Renal pelvis (tissue), 4 donors: ENCODE results near the gene RTF2. TPM values are rescaled to one million over a fixed set of nuclear protein-coding genes. Genes with fewer than 3 reads are reported as not detected.
A peak's percentile ranks its signal among the peaks of the same experiment; 100 is the strongest.

Experiments
- DNase-seq: peaks from one replicate; pipeline ENCODE4 v3.0.0-alpha.2; 2013
- polyA plus RNA-seq, 3 donors: library from polyadenylated mRNA; unstranded; fragments of 120-200 nt; gene quantifications; one replicate each; pipeline ENCODE4 v1.2.1, GENCODE V29; 2013; ENCODE audit not compliant: insufficient read length in 3 of 3

RTF2 gene
- polyA plus RNA-seq, 3 donors: 112 to 130 (median 120) TPM

DNA sequence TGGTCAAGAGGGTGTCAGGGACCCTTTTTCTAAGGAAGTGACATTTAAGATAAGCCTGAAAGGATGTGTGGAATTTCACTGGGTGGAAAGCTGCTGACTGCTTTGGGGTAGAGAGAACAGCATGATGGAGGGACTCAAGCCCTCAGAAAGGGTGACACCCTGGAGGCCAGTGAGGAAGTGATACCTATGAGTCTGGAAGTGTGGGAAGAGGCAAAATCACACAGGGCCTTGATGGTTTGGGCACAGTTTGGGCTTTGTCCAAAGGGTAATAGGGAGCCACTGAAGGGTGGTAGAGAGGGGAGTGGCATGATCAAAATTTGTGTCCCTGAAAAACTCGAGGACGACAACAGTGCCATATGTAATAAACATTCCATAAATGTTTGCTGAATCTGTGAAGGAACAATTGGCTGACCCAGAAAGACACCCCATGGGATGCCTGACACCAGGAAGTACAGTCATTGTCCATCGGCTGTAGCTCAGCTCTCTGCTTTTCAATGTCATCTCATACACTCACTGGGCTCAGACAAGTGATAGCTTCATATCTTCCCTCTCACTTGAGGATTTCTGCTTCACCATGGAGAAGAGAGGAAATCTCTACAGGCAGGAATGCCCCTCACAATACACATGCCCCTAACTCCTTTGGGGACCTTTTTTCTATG, 35.1 kb upstream of the RTF2 start:
- no peak for DNase-seq

DNA sequence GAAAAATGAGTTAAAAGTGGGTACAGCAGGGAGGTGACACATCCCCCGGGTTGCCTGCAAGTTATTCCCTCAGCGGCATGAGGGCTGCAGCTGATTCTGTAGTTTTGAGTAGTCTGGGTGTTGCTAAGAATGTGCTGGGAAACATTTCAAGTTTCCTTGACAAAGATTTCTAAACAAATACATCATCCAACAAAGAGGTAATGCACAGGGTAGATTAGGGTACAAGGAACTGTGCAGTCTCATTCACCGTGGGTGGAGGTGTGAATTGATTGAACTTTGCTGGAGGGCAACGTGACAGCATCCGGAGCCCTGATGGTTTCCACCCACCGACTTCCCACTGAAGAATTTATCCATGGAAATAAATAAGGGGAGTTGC, 34.6 kb upstream of the RTF2 start:
- DNase-seq: no peak

GRCh38 chr20:56437196-56437960, 31.0 kb upstream of the RTF2 start:
- no peak for DNase-seq

DNA sequence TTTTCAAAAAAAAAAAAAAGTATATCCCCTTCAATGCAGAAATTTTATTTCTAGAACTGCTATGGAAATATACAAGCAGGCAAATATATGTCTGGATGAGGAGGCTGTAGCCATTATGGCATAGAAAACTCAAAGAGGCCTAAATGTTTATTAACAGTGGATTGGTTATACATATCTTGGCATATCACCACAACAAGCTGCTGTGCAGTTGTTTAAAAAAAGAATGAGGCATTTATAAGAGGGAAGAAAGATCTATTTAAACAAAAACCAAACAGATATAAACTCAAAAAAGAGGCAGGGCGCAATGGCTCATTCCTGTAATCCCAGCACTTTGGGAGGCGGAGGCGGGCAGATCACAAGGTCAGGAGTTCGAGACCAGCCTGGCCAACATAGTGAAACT, 30.1 kb upstream of the RTF2 start:
- no peak for DNase-seq

- DNase-seq: peak; percentile 58
Measured at GRCh38 chr20:56439771-56440291, 28.6 kb upstream of the RTF2 start.

DNA sequence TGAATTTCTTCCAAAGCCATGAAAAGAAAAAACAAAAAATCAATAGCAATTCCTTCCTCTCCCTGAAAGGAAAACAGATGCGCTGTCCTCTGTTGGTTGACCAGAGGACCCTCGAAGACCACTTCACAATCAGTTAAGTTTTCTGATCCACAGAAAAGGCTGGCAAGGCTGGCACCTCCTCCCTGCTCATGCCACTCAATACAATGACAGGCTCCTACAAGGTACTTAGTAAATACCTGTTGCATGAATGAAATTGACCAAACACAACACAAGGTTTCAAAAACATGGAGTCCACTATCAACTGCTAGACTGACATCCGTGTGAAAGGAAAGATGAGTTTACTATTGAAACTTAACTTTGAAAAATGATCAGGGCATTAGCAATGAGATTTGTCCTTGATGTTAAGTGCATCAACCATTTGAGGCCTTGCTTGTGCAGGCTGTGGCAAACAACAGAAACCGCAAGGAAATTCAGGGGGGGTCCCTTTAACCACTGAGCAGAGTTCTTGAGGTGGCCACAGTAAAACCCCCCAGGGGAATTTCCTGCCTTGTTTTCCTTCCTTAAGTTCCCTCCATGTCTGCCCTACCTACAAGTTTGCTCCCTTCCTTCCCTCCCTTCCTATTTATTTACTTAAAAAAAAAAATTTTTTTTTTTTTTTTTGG, 27.9 kb upstream of the RTF2 start:
- no peak for DNase-seq

DNA sequence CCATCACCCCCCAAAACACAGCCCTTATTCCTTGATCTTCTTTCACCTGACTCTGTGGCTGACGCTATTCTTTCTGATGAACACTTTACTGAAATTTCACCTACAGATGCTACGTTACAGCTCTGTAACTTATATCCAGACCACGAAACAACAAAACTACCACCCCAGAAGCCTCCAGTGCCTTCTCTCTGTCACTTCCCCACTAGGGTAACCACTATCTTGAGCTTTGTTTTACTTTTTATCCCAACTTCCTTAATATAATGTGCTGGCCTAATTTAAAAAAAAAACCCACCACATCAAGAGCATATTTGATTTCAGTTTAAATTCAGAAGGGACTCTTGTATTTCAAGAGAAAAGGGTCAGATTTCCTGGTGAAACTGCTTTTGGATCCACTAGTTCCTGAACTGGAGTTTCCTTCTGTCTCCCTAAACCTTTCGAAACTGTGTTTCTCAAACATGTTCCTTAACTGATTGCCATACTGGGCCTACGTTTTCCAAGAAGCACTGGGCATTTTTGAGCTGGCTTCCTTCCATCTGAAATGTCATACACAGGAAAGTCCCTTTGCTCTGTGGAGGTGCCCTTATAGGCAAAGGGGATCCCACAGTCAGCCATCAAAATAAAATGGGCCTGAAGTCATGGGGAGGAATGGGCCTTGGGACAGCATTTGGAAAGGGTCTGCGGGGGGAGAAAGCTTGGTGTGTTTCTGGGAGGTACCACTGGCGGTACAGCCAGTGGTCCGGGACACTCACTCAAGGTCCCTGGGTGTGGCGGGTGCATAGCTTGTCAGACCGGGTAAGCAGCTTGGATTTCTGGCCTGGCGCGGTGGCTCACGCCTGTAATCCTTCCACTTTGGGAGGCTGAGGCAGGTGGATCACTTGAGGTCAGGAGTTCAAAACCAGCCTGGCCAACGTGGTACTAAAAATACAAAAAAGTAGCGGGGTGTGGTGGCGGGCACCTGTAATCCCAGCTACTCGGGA, 25.8 kb upstream of the RTF2 start:
- DNase-seq: no peak

DNA sequence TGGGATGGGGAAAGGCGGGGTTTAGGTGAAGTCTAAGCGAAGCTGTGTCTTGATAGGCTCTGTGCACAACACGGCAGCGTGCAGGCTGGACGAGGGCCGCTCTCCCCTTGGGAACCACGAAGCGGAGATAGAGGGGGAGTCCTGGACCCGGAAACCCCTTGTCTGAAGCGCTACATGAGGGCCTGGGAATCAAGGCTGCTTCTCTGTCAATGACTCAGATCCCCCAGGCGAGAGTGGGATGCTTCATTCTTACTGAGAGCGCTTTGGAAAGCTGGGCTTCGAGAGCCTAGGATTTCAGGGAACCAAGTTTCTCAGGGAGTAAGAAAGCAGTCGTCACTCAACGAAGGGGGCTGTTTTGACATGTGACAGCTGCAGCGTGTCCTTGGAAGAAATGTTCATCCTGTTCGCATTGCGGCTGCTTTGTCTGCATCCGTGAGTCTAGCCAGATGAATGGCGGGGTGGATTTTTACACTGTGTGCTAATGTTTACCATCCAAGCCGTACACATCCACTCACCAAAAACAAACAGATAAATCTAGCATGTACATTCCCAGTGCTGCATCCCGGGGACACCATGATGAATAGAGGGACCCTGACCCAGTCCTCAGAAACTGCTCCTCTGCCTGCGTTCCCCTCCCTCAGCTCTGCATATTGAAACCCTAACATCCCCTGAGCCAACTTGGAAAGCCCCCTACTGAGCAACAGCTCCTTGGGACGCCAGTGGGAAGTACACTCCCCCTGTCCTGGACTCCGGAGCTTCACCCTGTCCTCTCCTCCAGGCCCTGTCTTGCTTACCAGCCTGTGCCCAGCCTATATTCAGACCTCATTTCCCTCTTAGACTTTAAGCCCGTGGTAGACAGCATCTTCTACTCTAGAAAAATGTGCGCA, 24.5 kb upstream of the RTF2 start:
- DNase-seq: peak; percentile 50

GRCh38 chr20:56445130-56445529, 23.3 kb upstream of the RTF2 start:
- DNase-seq: no peak

- DNase-seq: no peak
Measured at GRCh38 chr20:56445540-56445939, 22.9 kb upstream of the RTF2 start.

DNA sequence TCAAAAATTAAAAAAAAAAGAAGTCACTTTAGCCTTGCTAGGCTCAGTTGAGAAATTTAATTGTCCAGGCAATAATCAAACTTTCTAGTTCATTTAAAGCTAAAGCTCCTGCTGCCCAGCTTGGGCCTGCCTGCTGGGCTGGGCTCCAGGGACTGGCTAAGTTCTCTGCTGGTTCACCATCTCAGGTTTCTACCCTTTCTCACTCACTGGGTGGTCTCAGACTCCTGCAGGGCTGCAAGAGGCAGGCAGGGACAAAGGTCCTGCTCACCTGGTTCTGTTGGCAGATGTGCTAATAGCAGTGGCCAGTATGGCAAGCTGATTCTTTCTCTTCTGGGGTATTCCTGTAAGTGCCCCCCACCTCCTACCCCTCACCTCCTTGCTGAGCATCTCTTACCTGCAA, 21.2 kb upstream of the RTF2 start:
- no peak for DNase-seq

DNA sequence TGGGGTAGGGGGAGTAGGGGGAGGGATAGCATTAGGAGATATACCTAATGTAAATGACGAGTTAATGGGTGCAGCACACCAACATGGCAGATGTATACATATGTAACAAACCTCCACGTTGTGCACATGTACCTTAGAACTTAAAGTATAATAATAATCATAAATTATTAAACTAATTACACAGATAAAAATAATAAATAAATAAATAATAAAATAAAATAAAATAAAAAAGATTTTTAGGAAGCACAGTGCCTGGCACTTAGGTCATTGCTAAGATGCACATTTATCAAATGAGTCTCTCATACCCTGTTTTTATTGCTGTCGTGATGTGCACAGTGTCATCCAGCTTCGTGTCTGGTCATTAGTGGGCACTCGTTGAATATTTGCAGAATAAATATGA, 19.0 kb upstream of the RTF2 start:
- no peak for DNase-seq

DNA sequence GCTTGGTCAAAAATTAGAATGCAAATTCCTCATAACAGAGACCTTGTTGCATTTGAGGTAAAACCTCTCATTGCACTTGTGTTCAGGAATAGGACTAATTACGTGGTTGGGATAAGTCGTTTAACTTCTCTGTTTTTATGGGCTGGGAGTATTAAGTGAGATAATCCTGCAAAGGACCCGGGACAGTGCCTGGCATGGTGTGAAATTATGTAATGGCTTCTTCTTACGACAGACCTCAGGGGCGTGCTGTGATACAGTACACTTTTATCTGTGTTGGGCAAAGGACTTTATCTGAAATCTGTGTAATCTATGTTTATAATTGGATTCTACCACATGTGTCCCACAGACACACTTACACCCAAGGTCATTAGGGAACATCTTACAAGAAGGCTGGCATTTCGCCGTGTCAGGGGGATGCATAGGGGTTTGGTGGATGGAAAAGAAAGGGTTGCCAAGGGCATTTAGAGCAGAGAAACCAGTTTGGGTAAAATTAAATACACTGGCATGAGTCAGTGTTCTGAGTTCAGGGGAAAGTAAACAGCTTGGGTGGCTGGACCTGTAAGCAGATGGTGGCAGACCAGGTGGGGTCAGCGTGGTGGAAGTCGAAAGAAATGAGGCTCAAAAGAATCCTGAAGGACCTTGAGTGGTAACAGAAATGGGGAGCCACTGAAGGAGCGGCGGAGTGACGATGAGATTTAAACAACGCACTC, 17.2 kb upstream of the RTF2 start:
- DNase-seq: no peak

DNA sequence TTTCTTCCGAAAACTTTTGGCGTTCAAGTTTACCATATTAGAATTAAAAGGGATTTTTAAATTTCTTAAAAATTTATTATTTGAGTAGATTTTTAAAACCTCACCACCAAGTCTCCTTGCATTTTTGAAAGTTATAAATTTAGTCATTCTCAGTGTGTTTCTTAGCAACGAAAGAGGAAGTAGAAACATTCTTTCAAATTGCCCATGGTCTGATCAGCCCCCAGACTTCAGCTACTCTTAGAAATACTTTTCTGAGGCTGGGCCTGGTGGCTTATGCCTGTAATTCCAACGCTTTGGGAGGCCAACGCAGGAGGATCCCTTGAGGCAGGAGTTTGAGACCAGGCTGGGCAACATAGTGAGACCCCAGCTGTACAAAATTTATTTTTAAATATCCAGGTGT, 15.1 kb upstream of the RTF2 start:
- DNase-seq: no peak

GRCh38 chr20:56454754-56455153, 13.7 kb upstream of the RTF2 start:
- no peak for DNase-seq

DNA sequence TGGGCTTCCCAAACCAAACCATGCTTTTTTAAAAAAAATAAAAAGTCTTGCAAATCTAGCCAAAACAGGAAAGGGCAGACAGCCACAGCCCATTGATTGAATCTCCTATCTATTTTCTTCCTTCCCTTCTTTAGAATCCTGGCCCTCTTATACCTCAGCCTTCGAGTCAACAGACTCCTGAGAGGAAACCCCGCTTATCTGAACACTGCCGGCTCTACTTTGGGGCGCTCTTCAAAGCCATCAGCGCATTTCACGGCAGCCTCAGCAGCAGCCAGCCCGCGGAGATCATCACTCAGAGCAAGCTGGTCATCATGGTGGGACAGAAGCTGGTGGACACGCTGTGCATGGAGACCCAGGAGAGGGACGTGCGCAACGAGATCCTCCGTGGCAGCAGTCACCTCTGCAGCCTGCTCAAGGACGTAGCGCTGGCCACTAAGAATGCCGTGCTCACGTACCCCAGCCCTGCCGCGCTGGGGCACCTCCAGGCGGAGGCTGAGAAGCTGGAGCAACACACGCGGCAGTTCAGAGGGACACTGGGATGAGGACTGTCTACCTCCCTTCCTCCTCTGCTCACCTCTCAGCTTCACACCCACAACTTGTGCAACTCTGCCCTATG, 10.1 kb upstream of the RTF2 start:
- DNase-seq: no peak

DNA sequence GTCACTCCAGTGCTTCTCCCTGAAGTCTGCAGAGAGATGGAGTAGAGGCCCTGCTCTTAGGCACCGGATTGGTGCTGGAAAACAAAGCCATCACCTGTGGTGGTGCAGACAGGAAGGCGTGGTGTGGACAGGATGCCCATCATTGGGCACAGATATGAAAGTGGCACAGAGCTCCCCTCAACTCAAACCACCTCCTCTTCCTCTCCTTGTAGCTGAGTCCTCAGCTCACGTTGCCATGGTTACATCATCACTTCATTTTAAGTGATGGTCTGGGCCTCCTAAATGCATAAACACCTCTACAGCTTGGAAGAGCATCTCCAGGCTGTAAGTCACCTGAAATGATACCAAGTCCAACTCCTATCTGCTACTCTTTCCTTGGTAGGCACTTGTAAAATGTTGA, 8.0 kb upstream of the RTF2 start:
- DNase-seq: no peak

DNA sequence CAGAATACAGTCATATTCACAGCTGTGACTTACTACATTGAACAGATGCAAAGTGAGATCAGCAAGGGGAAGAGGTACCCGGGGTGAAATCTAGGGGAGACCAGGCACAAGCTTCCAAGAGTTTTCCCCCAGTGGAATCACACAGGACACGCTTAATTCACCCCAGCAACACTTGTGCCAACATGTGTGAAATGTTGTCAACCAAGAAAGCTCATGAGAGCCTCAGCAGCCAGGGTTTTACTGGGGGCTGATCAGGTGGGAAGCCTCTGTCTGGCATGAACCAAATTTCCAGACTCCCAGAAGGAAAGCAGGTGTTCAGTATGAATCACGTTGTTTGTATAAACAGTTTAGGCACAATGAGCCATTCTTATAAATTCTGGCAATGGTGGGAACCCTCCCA, 6.9 kb upstream of the RTF2 start:
- DNase-seq: no peak

DNA sequence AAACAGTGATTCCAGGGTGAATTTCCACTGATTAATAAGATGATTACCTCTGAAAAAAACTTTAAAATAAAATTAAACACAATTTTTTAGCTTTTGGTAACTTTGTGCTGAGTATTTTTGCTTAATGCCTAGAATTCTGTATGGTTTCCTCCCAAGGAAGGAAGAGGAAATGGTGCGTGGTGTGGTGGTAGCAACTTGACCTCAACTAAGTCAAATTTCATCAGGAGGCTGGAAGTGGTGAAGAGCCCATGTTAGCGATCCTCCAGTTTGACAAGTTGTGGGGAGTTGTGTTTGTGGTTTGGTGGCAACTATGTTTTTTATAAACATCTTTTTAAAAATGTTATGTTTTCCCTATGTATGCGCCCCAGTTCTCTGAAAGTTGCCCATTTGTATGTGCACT, 5.0 kb upstream of the RTF2 start:
- no peak for DNase-seq

DNA sequence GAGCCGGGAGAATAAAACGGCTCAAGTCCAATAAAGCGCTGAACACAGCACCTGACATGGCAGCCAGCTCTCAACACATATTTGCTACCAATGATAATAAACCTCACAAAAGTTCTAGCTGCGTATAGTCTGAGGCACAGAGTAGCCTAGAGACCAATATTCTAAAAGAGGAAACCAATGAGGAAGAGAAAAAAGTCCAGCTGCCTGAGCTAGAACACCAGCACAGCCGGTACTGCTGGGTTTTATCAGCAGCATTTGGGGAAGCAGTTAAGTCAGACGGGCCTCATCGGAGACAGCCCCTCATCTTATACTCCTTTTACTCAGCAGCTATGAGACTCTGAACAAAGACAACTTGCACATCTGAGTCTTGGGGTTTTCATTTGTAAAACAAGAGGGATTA, 2.4 kb upstream of the RTF2 start:
- DNase-seq: no peak
